ENCODE measurements around the gene CFAP57. TPM values are rescaled to one million over a fixed set of nuclear protein-coding genes. Genes with fewer than 3 reads are reported as not detected.

Gene CFAP57
- total RNA-seq, 1 donor from 2014 or later: not detected

DNA sequence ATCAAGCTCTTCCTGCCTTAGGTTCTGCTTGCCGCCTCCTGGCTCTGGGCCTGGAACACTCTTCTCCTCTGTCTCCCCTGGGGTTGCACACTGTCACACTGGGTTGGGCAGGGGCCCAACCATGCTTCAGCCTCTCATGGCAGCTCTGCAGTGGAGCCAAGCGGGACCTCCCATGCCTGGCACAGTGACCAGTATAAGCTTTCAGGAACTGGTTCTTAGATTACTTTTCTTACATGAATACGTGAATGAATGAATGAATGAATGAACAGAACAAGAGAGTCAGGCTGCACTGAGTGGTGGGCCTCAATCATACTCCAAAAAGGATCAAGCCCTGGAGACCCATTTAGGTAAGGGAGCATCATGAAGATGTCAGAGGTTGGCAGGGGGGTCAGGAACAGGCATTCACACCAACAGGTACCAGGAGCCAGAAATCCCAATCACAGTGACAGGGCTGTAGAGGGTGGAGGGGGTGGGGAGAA is 66.9 kb downstream of the CFAP57 start:
- no peaks in the 10 kb centered on the region for H3K4me1 ChIP-seq
- no peaks in the 10 kb centered on the region for H3K27me3 ChIP-seq
- H3K4me3 ChIP-seq: no peak overlapping the region
- peak in 1 of 2 donors; percentile 41 for DNase-seq (ENCODE audit: low spot score in 2 of 2)
- H3K27ac ChIP-seq: no peak overlapping the region
- H3K36me3 ChIP-seq: no peaks in the 10 kb centered on the region
- intact Hi-C loops (cut with DNase I): no loop called here
- no peaks in the 10 kb centered on the region for H3K9me3 ChIP-seq
- TF ChIP-seq, protein P1, sequence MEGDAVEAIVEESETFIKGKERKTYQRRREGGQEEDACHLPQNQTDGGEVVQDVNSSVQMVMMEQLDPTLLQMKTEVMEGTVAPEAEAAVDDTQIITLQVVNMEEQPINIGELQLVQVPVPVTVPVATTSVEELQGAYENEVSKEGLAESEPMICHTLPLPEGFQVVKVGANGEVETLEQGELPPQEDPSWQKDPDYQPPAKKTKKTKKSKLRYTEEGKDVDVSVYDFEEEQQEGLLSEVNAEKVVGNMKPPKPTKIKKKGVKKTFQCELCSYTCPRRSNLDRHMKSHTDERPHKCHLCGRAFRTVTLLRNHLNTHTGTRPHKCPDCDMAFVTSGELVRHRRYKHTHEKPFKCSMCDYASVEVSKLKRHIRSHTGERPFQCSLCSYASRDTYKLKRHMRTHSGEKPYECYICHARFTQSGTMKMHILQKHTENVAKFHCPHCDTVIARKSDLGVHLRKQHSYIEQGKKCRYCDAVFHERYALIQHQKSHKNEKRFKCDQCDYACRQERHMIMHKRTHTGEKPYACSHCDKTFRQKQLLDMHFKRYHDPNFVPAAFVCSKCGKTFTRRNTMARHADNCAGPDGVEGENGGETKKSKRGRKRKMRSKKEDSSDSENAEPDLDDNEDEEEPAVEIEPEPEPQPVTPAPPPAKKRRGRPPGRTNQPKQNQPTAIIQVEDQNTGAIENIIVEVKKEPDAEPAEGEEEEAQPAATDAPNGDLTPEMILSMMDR (IDR thresholded peaks at IDR 0.05): no peak

- TF ChIP-seq, protein P1 (IDR thresholded peaks at IDR 0.05): no peak
- Histone ChIP-seq H3K27me3 (no peaks in the 10 kb centered on the region), H3K27ac (no peak overlapping the region), H3K36me3 (no peaks in the 10 kb centered on the region), H3K4me1 (no peaks in the 10 kb centered on the region), H3K9me3 (no peaks in the 10 kb centered on the region), H3K4me3 (no peak overlapping the region)
- no peak for DNase-seq (ENCODE audit: low spot score in 2 of 2)
- intact Hi-C loops (cut with DNase I): no loop called here
Measured at GRCh38 chr1:43239484-43239883, 67.4 kb downstream of the CFAP57 start.

- Histone ChIP-seq H3K4me3 (no peak overlapping the region), H3K27ac (no peak overlapping the region), H3K9me3 (no peaks in the 10 kb centered on the region), H3K4me1 (no peaks in the 10 kb centered on the region), H3K27me3 (no peaks in the 10 kb centered on the region), H3K36me3 (no peaks in the 10 kb centered on the region)
- TF ChIP-seq, protein P1 (IDR thresholded peaks at IDR 0.05): no peak
- peak in 1 of 2 donors; percentile 34 for DNase-seq (ENCODE audit: low spot score in 2 of 2)
- intact Hi-C loops (cut with DNase I): no loop called here
Measured at GRCh38 chr1:43241413-43241836, 69.3 kb downstream of the CFAP57 start.

GRCh38 chr1:43243299-43243698 is 71.2 kb downstream of the CFAP57 start:
- TF ChIP-seq, protein P1 (IDR thresholded peaks at IDR 0.05): no peak
- Histone ChIP-seq H3K9me3 (no peaks in the 10 kb centered on the region), H3K27me3 (no peaks in the 10 kb centered on the region), H3K27ac (no peak overlapping the region), H3K36me3 (no peaks in the 10 kb centered on the region), H3K4me3 (no peak overlapping the region), H3K4me1 (no peaks in the 10 kb centered on the region)
- no peak for DNase-seq (ENCODE audit: low spot score in 2 of 2)
- intact Hi-C loops (cut with DNase I): no loop called here

DNA sequence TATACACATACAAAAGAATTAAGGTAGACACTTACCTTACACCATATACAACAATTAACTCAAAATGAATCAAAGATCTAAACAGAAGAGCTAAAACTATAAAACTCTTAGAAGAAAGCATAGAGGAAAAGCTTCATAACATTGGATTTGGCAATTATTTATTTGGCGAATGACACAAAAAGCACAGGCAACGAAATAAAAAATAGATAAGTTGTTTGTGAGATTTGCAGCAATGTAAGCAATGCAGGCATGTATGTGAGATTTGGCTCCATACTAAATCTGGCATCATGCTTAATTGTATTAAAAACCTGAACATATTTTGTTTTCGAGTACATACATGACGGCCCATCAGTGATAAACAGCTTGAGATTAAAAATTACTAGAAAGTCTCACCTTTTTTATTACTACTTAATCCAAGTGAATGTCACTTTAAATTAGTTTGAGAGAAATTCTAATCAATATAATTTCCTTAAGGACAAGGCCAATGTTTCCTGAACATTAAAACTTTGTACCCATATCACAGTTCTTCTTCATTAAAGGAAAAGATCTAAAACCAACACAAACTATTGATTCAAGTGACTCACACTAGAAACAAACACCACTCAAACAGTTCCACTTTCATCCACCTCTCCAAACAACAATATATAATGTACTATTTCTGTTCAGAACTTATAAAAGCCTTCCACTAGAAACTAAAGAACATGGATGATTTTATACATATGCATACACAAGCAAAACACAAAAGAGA is 74.5 kb downstream of the CFAP57 start:
- Histone ChIP-seq H3K4me3 (no peak overlapping the region), H3K9me3 (no peaks in the 10 kb centered on the region), H3K27me3 (no peaks in the 10 kb centered on the region), H3K36me3 (no peaks in the 10 kb centered on the region), H3K27ac (no peak overlapping the region), H3K4me1 (no peaks in the 10 kb centered on the region)
- TF ChIP-seq, protein P1 (IDR thresholded peaks at IDR 0.05): no peak
- DNase-seq (ENCODE audit: low spot score in 2 of 2): no peak
- intact Hi-C loops (cut with DNase I): no loop called here
